Ishikawa (cell line): Measurements from ENCODE around the gene GSN.

Experiments
- CEBPB ChIP-seq: IDR thresholded peaks from 2 replicates; pipeline ENCODE4 v1.6.1; 2012
- CREB1 ChIP-seq: IDR thresholded peaks from 2 replicates; pipeline ENCODE4 v1.6.1; 2012; ENCODE audit warnings: low read depth
- EGR1 ChIP-seq: IDR thresholded peaks from 2 replicates; pipeline ENCODE4 v1.6.1; 2012
- EP300 ChIP-seq: IDR thresholded peaks from 2 replicates; pipeline ENCODE4 v1.6.1; 2012; ENCODE audit warnings: borderline replicate concordance
- FOXM1 ChIP-seq: IDR thresholded peaks from 2 replicates; pipeline ENCODE4 v1.6.1; 2012; ENCODE audit warnings: low read depth, borderline replicate concordance
- MAX ChIP-seq: IDR thresholded peaks from 2 replicates; pipeline ENCODE4 v1.6.1; 2012
- NFIC ChIP-seq: IDR thresholded peaks from 2 replicates; pipeline ENCODE4 v1.6.1; 2012
- RAD21 ChIP-seq: IDR thresholded peaks from 2 replicates; pipeline ENCODE4 v1.6.1; 2012; ENCODE audit warnings: low read depth
- TAF1 ChIP-seq: IDR thresholded peaks from 2 replicates; pipeline ENCODE4 v1.6.1; 2012; ENCODE audit warnings: low read depth, mild to moderate bottlenecking
- TCF12 ChIP-seq: IDR thresholded peaks from 2 replicates; pipeline ENCODE4 v1.6.1; 2012; ENCODE audit warnings: low read depth
- TEAD4 ChIP-seq: IDR thresholded peaks from 2 replicates; pipeline ENCODE4 v1.6.1; 2012
- YY1 ChIP-seq: IDR thresholded peaks from 2 replicates; pipeline ENCODE4 v1.6.1; 2012; ENCODE audit warnings: low read depth
- ZBTB7A ChIP-seq: IDR thresholded peaks from 2 replicates; pipeline ENCODE4 v1.6.1; 2012; ENCODE audit warnings: low read depth
- TF ChIP-seq, protein P1 (sequence below): IDR thresholded peaks from 2 replicates; pipeline ENCODE4 v1.6.1; 2012; ENCODE audit warnings: low read depth, mild to moderate bottlenecking
- TF ChIP-seq, protein P2 (sequence below): IDR thresholded peaks from 2 replicates; pipeline ENCODE4 v1.6.1; 2012

The GSN gene

DNA sequence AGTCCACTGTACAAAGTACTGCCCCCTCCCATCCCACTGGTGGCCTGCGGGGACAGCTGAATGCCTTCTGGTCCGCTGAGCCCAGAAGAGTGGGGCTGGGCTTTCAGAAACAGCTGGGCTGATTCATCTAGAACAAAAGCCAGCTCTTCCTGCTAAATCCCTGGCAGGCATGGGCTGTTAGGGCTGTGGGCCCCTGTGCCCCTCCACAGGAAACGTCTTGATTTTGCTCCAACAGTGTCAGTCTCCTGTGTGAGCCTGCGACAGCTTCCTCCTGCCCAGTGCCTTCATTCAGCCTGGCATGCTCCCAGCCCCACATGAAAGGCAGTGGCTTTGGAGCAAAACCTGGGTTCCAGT, 6.9 kb upstream of the GSN start:
- TF ChIP-seq, protein P1, sequence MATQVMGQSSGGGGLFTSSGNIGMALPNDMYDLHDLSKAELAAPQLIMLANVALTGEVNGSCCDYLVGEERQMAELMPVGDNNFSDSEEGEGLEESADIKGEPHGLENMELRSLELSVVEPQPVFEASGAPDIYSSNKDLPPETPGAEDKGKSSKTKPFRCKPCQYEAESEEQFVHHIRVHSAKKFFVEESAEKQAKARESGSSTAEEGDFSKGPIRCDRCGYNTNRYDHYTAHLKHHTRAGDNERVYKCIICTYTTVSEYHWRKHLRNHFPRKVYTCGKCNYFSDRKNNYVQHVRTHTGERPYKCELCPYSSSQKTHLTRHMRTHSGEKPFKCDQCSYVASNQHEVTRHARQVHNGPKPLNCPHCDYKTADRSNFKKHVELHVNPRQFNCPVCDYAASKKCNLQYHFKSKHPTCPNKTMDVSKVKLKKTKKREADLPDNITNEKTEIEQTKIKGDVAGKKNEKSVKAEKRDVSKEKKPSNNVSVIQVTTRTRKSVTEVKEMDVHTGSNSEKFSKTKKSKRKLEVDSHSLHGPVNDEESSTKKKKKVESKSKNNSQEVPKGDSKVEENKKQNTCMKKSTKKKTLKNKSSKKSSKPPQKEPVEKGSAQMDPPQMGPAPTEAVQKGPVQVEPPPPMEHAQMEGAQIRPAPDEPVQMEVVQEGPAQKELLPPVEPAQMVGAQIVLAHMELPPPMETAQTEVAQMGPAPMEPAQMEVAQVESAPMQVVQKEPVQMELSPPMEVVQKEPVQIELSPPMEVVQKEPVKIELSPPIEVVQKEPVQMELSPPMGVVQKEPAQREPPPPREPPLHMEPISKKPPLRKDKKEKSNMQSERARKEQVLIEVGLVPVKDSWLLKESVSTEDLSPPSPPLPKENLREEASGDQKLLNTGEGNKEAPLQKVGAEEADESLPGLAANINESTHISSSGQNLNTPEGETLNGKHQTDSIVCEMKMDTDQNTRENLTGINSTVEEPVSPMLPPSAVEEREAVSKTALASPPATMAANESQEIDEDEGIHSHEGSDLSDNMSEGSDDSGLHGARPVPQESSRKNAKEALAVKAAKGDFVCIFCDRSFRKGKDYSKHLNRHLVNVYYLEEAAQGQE, result no peak
- TF ChIP-seq TAF1 (no peak), CREB1 (no peak), CEBPB (no peak), TEAD4 (no peak), MAX (no peak), NFIC (no peak), TCF12 (no peak), FOXM1 (no peak), EGR1 (no peak), EP300 (no peak), YY1 (no peak), ZBTB7A (no peak), RAD21 (no peak)
- TF ChIP-seq, protein P2, sequence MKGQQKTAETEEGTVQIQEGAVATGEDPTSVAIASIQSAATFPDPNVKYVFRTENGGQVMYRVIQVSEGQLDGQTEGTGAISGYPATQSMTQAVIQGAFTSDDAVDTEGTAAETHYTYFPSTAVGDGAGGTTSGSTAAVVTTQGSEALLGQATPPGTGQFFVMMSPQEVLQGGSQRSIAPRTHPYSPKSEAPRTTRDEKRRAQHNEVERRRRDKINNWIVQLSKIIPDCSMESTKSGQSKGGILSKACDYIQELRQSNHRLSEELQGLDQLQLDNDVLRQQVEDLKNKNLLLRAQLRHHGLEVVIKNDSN, result no peak

DNA sequence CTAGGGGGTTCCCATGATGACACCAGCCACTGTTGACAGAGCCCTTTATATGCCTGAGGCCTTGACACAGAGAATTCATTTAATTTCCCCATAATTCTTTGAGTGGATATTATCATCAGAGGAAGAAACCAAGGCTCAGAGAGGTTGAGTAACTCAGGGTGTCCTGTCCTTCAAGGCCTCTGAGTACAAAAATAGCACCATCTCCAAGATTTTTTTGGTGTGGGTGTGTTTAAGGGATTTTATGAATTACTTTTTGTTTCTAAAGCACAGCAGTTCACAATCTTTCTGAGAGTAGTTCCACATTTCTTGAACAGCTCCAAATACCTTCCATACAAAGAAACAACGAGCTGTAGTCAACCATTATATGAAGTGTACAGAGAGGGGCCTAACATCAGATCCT, 6.2 kb upstream of the GSN start:
- TF ChIP-seq, protein P2, result no peak
- no peak for TF ChIP-seq EGR1
- no peak for TF ChIP-seq TEAD4
- TF ChIP-seq EP300, result no peak
- TF ChIP-seq, protein P1, result no peak
- no peak for TF ChIP-seq TAF1
- TF ChIP-seq ZBTB7A, result no peak
- no peak for TF ChIP-seq YY1
- TF ChIP-seq RAD21, result no peak
- TF ChIP-seq FOXM1, result no peak
- no peak for TF ChIP-seq NFIC
- no peak for TF ChIP-seq CEBPB

DNA sequence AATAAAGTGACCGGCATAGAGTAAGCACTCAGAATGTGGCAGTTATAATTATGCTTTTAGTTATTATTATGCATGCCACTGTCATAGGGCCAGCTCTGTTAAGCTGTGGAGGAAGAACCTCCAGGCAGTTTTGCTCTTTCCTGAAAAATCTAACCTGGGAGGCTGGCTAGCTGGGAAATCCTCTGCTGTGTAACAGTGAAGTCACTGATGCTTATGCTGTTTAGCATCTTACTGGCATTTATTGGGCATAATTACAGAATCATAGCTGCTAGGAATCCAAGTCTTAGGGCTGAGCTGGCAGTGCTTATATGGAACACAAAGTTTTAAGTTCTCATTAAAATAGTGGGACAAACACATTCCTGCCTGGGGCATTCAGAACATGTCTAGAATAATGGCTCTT, 5.5 kb upstream of the GSN start:
- TF ChIP-seq FOXM1 (no peak), CEBPB (no peak), ZBTB7A (no peak), NFIC (no peak), RAD21 (no peak), CREB1 (no peak), EP300 (no peak)
- TF ChIP-seq, protein P2, result no peak
- TF ChIP-seq, protein P1, result no peak

- no peak for TF ChIP-seq RAD21
- TF ChIP-seq MAX, result no peak
- no peak for TF ChIP-seq EGR1
- TF ChIP-seq NFIC, result no peak
- no peak for TF ChIP-seq CEBPB
- no peak for TF ChIP-seq CREB1
- no peak for TF ChIP-seq YY1
- TF ChIP-seq ZBTB7A, result no peak
- no peak for TF ChIP-seq FOXM1
- TF ChIP-seq TAF1, result no peak
- TF ChIP-seq, protein P2, result no peak
- no peak for TF ChIP-seq TCF12
- TF ChIP-seq TEAD4, result no peak
- TF ChIP-seq, protein P1, result no peak
- TF ChIP-seq EP300, result no peak
Observed at GRCh38 chr9:121262953-121263352, 5.0 kb upstream of the GSN start.
